ENCODE results near the gene EML3.
"Not testable (repeated sequence)": the region's sequence is repeated elsewhere in the genome, so short reads cannot be mapped to it uniquely, and the experiment has no call there.

The EML3 gene, protein sequence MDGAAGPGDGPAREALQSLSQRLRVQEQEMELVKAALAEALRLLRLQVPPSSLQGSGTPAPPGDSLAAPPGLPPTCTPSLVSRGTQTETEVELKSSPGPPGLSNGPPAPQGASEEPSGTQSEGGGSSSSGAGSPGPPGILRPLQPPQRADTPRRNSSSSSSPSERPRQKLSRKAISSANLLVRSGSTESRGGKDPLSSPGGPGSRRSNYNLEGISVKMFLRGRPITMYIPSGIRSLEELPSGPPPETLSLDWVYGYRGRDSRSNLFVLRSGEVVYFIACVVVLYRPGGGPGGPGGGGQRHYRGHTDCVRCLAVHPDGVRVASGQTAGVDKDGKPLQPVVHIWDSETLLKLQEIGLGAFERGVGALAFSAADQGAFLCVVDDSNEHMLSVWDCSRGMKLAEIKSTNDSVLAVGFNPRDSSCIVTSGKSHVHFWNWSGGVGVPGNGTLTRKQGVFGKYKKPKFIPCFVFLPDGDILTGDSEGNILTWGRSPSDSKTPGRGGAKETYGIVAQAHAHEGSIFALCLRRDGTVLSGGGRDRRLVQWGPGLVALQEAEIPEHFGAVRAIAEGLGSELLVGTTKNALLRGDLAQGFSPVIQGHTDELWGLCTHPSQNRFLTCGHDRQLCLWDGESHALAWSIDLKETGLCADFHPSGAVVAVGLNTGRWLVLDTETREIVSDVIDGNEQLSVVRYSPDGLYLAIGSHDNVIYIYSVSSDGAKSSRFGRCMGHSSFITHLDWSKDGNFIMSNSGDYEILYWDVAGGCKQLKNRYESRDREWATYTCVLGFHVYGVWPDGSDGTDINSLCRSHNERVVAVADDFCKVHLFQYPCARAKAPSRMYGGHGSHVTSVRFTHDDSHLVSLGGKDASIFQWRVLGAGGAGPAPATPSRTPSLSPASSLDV

DNA sequence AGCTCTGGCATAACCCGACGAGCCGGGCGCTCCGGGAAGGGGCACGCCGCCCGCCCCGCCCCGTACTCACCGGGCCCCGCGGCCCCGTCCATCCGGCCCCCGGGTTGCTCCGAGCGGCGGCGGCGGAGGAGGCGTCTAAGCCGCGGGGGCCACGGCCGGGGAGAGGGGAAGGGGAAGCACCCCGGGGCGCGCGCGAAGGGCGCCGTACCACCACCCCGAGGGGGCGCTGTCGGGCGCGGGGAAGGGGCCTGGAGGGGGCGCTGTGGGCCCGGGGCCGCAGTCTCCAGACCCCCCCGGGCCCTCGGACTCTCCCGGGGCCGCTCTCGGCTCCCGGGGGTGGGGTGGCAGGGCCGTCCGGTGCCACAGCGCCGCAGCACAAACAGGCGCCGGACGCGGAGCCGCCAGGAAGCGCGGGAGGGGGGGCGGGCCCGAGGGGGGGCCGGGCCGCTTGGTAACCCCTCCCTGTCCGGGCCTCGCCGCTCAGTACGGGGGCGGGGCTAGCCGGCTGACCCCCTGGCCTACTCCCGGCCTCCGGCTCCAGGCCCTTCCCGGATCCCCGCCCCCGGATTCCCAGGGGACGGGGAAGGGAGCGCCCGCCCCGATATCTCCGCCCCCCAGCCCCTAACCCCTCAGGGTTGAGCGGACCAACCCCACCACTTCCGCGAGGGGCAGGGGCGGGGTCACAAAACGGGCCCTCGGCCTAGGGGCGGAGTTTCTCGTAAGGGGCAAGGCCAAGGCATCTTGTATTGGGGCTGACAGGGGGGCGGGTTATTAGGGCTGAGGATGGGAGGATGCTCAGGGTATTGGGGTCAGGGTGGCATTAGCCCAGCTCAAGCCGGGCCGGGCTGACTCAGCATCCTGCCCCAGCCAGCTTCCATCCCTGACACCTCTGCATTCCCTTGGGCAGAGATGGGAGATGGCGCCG lies at the start of gene EML3, which contains the start of gene ROM1:
EML3 (minus strand) TSS at position 410 of the 925 bp plus-strand sequence; CDS start at position 92, 318 bp downstream.
ROM1 (plus strand) TSS at position 892 of the 925 bp plus-strand sequence; CDS start at position 917, 25 bp downstream.
- DNase-seq, result peak; percentile 57

DNA sequence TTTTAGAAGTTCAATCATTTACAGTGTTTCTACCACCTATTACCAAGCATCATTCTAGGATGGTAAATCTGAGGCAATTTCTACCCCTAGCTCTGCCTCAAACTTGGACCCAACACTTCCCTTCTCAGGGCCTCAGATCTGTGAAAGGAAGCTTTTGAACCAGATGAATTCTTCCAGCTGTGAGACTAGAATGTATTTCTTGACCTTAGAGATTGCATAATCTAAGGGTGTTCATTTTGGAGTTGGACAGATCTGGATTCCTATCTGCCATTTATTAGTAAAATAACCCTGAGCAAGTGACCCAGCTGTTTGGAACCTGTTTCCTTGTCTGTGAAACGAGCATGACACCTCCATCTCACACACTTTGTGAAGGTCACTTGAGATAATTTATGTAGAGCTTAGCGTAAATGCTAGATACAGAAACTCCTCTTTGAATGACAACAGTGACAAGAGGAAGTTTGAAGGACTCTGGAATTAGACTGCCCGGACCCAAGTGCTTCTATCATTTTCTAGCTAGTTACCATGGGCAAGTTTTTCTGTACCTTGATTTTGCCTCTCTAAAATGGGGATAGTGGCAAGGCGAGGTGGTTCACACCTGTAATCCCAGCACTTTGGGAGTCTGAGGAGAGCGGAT lies 44.3 kb upstream of the EML3 start:
- no peak for DNase-seq

DNA sequence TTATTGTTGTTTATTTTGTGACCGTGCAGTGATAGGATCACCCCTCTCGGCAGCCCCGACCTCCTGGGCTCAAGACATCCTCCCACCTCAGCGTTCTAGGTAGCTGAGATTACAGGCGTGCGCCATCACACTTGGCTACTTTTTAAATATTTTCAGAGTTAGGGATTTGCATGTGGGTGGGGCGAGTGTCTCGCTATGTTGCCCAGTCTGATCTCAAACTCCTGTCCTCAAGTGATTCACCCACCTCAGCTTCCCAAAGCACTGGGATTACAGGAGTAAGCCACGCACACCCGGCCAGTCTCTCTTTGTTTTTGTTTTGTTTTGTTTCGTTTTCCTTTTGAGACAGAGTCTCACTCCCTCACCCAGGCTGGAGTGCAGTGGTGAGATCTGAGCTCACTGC lies 41.7 kb upstream of the EML3 start:
- no peak for DNase-seq

DNA sequence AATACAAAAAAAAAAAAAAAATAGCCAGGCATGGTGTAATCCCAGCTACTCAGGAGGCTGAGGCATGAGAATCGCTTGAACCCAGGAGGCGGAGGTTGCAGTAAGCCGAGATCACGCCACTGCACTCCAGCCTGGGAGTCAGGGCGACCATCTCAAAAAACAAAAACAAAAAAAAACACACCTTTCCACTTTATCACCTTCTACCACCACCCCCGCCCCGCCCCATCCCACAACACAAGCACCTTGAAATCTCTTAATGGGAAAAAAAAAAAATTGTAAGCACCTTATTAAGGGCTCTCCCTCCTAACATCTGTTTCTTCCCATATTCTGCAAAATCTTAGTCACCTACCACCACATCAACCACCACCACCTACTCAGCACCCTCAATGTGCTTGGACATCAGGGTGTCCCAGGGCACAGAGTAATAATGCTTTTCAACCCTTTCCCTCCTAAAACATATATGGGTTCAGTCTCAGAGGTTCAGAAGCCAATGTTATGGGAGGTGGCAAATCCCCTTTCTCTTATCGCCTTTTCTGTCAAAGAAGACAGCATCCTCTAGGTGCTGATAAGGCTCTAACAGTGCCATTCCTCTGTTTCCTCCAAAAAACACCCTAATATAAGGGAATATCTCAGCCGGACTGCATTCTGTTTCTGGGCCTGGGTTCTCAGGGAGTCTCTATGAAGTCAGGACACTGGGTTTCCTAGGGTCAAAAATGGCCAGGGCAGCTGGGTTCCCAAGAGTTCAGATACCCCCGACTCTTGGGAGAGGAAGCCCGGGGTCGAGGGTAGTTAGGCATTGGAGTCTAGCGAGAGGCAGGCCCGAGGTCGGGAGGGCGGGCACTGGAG lies 39.8 kb upstream of the EML3 start:
- no peak for DNase-seq

DNA sequence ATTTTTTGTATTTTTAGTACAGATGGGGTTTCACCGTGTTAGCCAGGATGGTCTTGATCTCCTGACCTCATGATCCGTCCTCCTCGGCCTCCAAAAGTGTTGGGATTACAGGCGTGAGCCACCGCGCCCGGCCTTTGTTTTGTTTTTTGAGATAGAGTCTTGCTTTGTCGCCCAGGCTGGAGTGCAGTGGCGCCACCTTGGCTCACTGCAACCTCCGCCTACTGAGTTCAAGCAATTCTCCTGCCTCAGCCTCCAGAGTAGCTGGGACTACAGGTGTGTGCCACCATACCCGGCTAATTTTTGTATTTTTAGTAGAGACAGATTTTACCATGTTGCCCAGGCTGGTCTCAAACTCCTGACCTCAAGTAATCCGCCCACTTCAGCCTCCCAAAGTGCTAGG lies 37.7 kb upstream of the EML3 start:
- not testable (repeated sequence) for DNase-seq

DNA sequence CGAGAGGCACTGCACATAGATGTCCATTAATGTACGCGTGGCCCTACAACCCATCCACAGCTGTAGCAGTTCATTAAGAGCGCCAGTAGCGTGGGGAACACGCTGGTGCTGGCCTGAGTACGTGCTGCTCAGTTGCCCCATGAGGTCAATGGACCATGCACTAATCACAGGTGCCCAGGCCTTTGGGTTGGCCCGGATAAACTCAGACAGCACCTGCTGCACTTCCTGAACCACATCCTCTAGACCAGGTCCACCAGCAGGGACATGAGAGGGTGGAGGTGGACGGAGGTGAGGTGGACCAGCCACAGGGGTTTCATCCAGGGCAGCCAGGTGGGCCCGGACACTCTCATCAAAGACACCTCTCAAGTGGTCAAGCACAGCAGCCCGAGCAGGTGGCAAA lies 36.9 kb upstream of the EML3 start:
- no peak for DNase-seq

DNA sequence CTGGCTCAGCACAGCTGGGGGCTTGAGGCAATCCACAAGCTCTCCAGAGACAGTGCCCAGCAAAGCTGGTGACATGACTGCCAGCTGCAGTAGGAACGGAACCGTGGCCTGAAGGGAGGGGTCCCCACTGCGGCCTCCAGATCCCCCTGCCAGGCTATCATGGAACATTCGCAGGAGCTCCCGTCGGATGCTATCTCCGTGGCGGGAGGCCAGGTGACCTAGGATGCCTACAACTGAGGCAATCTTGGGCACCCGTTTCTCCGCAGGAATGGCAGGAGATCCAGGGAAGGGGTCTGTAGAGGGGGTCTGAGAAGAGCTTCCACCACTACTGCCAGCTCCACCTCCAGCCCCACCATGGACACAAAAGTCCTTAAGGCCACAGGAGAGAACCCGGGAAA lies 36.4 kb upstream of the EML3 start:
- no peak for DNase-seq

DNA sequence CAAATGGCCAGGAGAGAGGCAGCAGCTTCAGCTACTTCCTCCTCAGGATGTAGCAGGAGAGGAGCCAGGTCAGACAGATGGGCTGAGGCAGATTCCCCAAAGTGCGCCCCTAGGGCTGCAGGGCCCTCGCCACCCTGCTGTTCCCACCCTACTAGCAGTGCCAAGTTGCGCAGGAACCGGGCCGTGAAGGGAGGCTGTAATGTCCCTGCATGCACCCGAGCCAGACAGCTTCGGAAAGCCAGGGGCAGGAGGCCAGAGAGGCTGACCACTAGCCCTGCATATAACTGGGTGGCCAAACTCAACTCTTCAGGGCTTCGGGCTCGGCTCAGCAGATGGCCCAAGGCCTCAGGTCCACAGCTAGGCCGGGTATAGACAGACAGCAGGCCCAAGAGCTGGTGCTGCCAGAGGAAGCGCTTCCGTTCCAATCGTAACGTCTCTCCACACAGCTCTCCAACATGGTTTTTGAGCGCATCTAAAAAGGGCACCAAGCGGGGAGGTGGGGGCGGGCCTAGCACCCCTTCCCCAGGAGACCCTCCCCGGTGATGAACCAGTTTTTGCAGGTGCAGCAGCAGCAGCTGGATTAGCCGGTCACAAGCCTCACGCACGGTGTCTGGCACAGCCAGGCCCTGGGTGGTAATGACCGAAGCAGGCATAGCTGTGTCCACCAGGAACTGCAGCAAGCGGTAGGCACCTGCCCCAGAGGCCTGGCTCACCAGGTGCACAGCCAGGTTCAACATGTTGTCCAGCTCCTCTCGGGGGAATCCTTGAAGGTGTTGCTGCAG lies 35.8 kb upstream of the EML3 start:
- DNase-seq, result no peak

DNA sequence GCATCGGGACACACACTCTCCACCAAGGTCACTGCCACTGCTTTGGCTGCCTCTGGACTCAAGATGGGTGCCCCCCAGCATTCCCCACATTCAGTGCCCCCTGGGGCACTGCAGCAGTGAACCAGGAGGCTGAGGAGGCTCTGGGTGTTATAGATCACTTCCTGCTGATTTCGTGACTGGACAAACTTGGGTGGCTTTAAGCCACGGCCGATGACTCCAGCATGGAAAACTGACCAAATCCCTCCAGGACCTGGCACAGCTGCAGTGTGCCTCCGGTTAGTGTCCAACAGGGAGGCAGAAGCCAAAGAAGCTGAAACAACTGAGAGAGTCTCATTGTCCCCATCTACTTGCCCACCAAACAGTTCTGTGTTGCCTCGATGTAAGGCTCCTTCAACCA lies 35.0 kb upstream of the EML3 start:
- DNase-seq, result no peak

DNA sequence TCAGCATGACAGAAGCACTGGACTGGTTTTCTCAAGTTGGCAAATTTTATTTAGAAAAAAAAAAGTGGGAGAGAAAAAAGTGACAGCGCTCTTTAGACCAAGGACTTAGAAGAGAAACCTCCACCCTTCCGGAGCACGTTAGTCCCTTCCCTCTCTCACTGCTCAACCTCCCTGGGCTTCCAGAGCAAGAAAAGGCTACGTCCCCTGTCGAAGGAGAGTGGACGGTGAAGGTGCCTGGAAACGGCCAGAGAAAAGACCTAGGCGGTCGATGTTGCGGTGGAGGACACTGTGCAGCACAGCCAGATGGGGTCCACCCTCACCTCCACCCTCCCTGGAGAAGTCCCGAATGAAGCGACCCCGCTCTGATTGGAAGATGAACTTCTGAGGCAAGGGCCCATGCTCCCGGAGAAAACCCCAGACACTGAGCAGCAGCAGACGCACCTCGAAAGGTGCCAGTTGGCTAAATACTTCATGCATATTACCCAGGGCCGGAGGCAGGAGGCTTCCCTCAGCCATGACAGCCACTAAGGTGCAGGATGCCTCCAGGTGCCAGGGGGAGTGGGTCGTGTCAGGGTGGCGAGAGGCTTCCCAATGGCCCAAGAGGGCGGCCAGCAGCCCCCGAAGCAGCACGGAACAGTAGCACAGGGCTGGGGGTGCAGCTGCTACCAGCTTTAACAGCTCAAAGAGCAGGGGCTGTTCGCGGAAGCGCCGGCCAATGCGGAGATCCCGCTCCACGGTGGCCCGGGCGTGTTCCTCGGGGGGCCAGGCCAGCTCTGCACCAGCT lies 34.4 kb upstream of the EML3 start:
- DNase-seq, result no peak

DNA sequence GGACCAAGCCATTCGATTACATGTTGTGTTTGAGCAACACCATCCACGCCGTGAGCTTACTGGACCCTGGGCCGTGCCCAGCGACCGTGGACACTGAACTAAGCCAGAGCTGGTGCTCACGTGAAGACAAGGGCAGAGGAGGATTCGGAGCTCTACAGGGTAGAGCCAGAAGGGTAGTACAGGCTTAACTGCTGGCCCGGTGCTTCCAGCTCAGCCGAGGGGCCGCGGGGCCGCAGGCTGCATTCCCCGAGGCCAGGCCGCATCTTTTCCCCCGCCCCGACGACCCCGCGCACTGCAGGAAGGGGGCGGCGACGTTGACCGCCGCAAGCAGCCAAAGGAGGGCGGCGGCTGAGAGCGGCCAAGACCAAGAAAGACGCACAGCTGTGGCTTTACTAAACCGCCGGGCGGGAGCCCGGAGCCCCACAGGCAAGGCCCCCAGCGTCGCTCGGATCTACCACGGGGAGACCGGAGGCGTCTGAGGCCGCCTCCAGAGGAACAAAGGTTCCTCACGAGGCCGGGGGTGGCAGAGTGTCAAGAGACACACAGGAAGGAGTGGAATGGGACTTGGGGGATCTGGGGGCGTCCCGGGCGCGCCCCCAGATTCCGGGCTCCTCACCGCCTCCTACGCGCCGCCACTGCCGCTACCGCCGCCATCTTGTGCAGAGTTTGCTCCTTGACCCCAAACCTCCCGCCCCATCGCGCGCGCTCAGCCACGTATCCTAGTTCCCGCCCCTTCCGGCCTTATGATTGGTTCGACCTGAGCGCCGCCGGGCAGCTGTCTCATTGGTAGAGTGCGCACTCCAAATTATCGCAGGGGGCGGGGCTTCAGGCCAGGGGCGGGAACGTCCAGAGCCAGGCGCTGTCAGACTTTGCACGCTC lies 33.6 kb upstream of the EML3 start, which contains the start of gene GANAB:
GANAB (minus strand) TSS at position 668 of the 879 bp plus-strand sequence; CDS start at position 654, 14 bp downstream.
- DNase-seq, result peak; percentile 94

DNA sequence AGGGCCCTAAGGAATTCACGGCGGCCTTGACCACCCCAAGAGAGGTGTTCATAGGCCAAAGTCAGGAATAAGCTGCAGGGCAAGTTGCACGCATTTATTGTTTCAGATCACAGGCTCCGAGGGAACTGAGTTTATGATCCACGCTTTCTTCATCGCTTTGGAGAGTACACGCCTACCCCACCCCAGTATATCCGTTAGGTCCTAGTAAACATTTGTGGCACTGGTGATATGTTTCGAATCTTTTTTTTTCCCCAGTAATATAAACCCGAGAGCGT lies 33.0 kb upstream of the EML3 start:
- DNase-seq, result no peak

DNA sequence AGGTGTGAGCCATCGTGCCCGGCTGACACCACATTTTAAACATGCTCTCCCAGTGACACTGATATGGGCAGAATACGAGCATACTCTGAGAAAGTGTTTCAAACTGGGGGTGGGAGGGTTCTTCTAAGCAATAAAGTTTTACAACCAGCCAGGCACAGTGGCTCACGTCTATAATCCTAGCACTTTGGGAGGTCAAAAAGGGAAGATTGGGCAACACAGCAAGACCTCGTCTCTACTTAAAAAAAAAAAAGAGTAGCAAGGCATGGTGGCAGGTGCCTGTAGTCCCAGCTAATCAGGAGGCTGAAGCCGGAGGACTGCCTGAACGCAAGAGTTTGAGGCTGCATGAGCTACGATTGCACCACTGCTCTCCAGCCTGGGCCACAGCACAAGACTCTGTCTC lies 31.6 kb upstream of the EML3 start:
- DNase-seq, result no peak

DNA sequence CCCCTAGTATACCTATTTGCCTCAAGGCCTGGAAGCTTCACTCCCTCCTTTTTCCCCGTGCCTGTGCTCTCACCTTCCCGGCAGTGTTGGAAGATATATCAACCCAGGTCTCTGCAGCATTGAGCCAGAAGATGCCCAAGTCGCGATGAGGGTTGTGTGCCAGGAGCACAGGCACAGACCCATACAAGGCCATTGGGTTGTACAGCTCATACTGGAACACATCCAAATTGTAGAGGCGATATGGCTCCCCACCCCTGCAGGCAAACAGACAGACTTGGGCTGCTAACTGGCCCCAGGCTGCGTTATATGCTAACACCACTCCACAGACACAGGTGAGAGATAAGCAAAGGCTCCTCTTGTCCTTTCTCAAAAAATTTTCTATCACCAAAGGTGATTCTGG lies 19.9 kb upstream of the EML3 start:
- DNase-seq, result no peak

DNA sequence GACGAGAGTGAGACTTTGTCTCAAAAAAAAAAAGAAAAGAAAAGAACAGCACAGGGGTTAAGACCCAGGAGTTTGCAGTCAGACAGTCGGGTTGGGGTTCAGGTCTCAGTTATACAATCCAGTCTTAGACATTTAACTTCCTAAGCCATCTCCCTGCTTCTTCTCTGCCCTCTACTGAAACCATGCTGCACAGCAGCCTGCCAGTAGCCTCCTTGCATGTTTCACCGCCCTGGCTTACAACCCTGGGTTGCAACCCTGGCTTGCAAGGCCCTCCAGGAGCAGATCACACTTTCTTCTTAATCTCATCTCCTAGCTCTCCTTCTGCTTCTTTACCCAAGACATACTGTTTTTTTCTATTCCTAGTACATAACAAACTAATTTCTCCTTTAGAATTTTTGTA lies 15.1 kb upstream of the EML3 start:
- no peak for DNase-seq

DNA sequence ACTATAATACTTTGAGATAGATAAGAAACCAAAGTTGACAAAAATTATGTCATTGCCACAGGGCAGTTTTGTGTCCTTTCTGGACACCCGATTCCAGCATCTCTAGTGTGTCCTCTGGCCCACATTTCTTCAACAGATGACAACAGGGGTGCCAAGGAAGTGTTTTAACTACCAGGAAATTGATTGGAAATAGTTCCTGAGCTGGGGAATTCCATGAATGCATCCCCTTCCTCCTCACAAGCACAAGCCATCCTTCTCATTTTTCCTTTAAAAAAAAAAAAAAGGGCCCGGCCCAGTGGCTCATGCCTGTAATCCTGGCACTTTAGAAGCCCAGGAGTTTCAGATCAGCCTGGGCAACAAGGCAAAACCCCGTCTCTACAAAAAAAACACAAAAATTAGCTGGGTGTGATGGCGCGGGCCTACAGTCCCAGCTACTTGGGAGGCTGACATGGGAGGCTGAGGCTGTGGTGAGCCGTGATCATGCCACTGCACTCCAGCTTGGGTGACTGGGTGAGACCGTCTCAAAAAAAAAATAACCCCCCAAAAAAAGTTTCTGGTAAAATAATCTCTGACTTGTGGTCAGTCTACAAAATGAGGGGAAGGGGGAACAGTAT lies 10.0 kb upstream of the EML3 start:
- DNase-seq, result no peak

DNA sequence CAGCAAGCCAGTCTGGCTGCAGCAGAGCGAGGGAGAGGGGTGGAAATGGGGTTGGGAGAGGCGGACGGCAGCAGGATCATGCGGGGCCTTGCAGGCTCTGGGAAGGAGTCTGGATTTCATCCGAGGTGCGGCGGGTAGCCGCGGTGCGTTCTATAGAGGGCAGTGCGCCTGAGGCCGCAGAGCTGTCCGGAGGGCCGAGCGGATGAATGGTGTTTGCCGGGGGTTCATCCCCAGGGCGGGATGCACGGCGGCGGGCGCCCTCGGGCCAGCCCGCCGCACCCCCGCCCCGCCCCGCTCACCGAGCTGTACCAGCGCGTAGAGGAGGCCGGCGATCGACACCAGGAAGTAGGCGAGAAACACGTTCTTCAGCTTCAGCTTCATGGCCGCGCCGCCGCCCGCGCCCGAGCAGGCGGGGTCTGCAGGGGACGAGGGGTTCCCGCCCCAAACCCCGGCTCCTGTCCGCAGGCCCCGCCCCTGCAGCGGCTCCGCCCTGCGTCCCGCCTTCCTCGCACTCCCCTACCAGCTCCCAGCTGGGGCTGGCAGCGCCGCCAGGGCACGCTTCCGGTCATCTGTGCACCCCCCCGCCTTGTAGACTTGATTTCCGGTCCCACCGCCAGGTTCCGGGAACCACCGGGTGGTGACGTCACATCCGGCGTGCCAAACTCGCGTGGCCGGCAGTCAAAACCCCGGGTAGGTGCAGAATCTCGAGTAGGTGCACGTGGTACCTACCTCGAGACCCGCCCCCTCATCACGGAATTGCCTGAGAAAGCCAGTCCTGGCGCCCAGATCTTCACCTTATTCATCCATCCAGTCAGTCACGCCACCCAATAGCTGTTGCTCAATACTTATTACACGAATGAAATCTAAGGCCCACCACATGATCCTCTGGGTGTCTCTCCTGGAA lies 9.2 kb upstream of the EML3 start, which contains the start of gene B3GAT3:
B3GAT3 (minus strand) TSS at position 420 of the 904 bp plus-strand sequence; CDS start at position 381, 39 bp downstream.
- peak; percentile 97 for DNase-seq

All from NCI-H446 treated with DMSO at 0.1 percent for 48 hours (cell line).